Hepatocyte (in vitro differentiated cells): Measurements from ENCODE around the gene ADGRD2.

Source experiments
- CTCF ChIP-seq: fragments of 200-600 bp; sonication (generic); IDR thresholded peaks from 2 replicates; pipeline ENCODE4 v1.5.1; 2016; ENCODE audit warnings: antibody characterized with exemption, mild to moderate bottlenecking; ENCODE audit not compliant: poor library complexity
- EZH2 ChIP-seq: fragments of 200-600 bp; sonication (generic); IDR thresholded peaks from 2 replicates; pipeline ENCODE4 v1.6.1; 2016; ENCODE audit warnings: antibody characterized with exemption, mild to moderate bottlenecking, borderline replicate concordance
- EZH2phosphoT487 ChIP-seq: fragments of 200-600 bp; sonication (generic); IDR thresholded peaks from one replicate; pipeline ENCODE4 v1.6.1; 2018; ENCODE audit warnings: antibody characterized with exemption, mild to moderate bottlenecking, low read depth, moderate library complexity; ENCODE audit not compliant: unreplicated experiment, severe bottlenecking

GRCh38 chr9:124458441-124458840 is 8.2 kb downstream of the ADGRD2 start:
- no peak for TF ChIP-seq CTCF
- TF ChIP-seq EZH2 = no peak
- TF ChIP-seq EZH2phosphoT487 = no peak
